B cell (primary cell): ENCODE measurements around the gene AHRR. TPM values are rescaled to one million over a fixed set of nuclear protein-coding genes. Genes with fewer than 3 reads are reported as not detected.

Experiments used
- ATAC-seq: fragments of 200-7000 bp; cut with Tn5 transposase; one replicate; pipeline ENCODE4 v1.10.0; 2021; ENCODE audit warnings: low read depth, mild to moderate bottlenecking, moderate number of reproducible peaks, moderate library complexity
- CTCF ChIA-PET: fragments of 350-600 bp; sonication (Branson Sonifier 250); formaldehyde crosslinking; loops from one replicate; lab custom pipeline; 2021; ENCODE audit warnings: antibody characterized with exemption, inconsistent platforms; lab: Charles Lee
- POLR2A ChIA-PET: fragments of 350-600 bp; sonication (Branson Sonifier 250); formaldehyde crosslinking; loops from one replicate; lab custom pipeline; 2021; ENCODE audit warnings: antibody characterized with exemption; lab: Charles Lee
- DNase-seq: peaks from one replicate; pipeline ENCODE4 v3.0.0; 2013
- H2AFZ ChIP-seq: 2 replicates; pipeline ENCODE4 v1.6.1; 2012; ENCODE audit warnings: mild to moderate bottlenecking, low read depth, low read length; ENCODE audit not compliant: insufficient read depth, poor library complexity, severe bottlenecking
- H3K27ac ChIP-seq, 2 donors: 1 replicate in 1 of 2; 2 replicates in 1 of 2; pipeline ENCODE4 v1.5.1; 2012 to 2013; ENCODE audit warnings: low read length in 2 of 2, mild to moderate bottlenecking in 2 of 2, moderate library complexity in 1 of 2
- H3K27me3 ChIP-seq, 4 experiments: fragments of 200-600 bp in 1 of 4; sonication (generic) in 1 of 4; replicated peaks in 1 of 4; 1 replicate in 2 of 4; 2 replicates in 2 of 4; pipeline versions ENCODE4 v1.6.1 to v1.7.0; 2013 to 2016; ENCODE audit warnings: low read length in 3 of 4, mild to moderate bottlenecking in 2 of 4, mixed read lengths in 1 of 4, moderate library complexity in 1 of 4; ENCODE audit not compliant: insufficient read depth in 4 of 4, control insufficient read depth in 3 of 4; ENCODE audit errors: control extremely low read depth in 1 of 4
- H3K36me3 ChIP-seq, 2 experiments: replicated peaks in 1 of 2; 1 replicate in 1 of 2; 2 replicates in 1 of 2; pipeline versions ENCODE4 v1.6.1 to v1.7.1; 2013; ENCODE audit warnings: low read length in 1 of 2; ENCODE audit not compliant: insufficient read depth in 2 of 2, control insufficient read depth in 1 of 2; ENCODE audit errors: control extremely low read depth in 1 of 2, extremely low read depth in 1 of 2
- H3K4me1 ChIP-seq, 2 donors: fragments of 200-600 bp in 1 of 2; sonication (generic) in 1 of 2; 1 replicate in 1 of 2; 2 replicates in 1 of 2; pipeline versions ENCODE4 v1.5.1 to v1.6.1; 2013 to 2017; ENCODE audit warnings: low read length in 2 of 2; ENCODE audit not compliant: control insufficient read depth in 2 of 2, insufficient read depth in 2 of 2
- H3K4me2 ChIP-seq: replicated peaks from 2 replicates; pipeline ENCODE3; 2012; ENCODE audit warnings: mild to moderate bottlenecking, low read depth, low read length; ENCODE audit not compliant: poor library complexity, severe bottlenecking
- H3K4me3 ChIP-seq, 5 experiments: fragments of 200-600 bp in 1 of 5; sonication (generic) in 1 of 5; 1 replicate in 3 of 5; 2 replicates in 2 of 5; pipeline versions ENCODE4 v1.5.1 to v1.7.0; 2011 to 2016; ENCODE audit warnings: low read length in 4 of 5, mild to moderate bottlenecking in 4 of 5, low read depth in 2 of 5, control low read depth in 1 of 5, moderate library complexity in 1 of 5; ENCODE audit not compliant: insufficient read depth in 1 of 5; ENCODE audit errors: control extremely low read depth in 1 of 5, extremely low read depth in 1 of 5
- H3K79me2 ChIP-seq: fragments of 200-600 bp; sonication (generic); one replicate; pipeline ENCODE4 v1.6.0; 2016; ENCODE audit warnings: low read length; ENCODE audit not compliant: control insufficient read depth, insufficient read depth
- H3K9ac ChIP-seq: fragments of 200-600 bp; sonication (generic); 2 replicates; pipeline ENCODE4 v1.6.1; 2017; ENCODE audit warnings: mild to moderate bottlenecking, low read length, moderate library complexity
- H3K9me3 ChIP-seq, 3 donors: one replicate each; pipeline versions ENCODE4 v1.6.1 to v1.7.1; 2013; ENCODE audit warnings: low read length in 2 of 3; ENCODE audit not compliant: control insufficient read depth in 2 of 3, insufficient read depth in 1 of 3; ENCODE audit errors: control extremely low read depth in 1 of 3
- H4K20me1 ChIP-seq: 2 replicates; pipeline ENCODE4 v1.6.0; 2012; ENCODE audit warnings: mild to moderate bottlenecking, low read length; ENCODE audit not compliant: insufficient read depth, control insufficient read depth, poor library complexity, severe bottlenecking
- H3K27ac Mint-ChIP-seq: one replicate; pipeline ENCODE4 v1.8.0; 2021; ENCODE audit warnings: mixed read lengths
- H3K27me3 Mint-ChIP-seq: one replicate; pipeline ENCODE4 v1.8.0; 2021; ENCODE audit warnings: mixed read lengths
- H3K4me1 Mint-ChIP-seq: one replicate; pipeline ENCODE4 v1.8.0; 2021; ENCODE audit warnings: mixed read lengths
- H3K4me3 Mint-ChIP-seq: one replicate; pipeline ENCODE4 v1.8.0; 2021; ENCODE audit warnings: mixed read lengths
- H3K9me3 Mint-ChIP-seq: one replicate; pipeline ENCODE4 v1.8.0; 2022; ENCODE audit warnings: mixed read lengths; ENCODE audit not compliant: insufficient read depth
- EZH2 ChIP-seq: IDR thresholded peaks from 2 replicates; pipeline ENCODE4 v1.6.1; 2012; ENCODE audit warnings: borderline replicate concordance, low read depth, mild to moderate bottlenecking, moderate library complexity, low read length; ENCODE audit not compliant: insufficient read depth, poor library complexity, severe bottlenecking
- WGBS: methylation state at CpG from one replicate; pipeline ENCODE4 v1.1.5; 2013; ENCODE audit warnings: missing lambda C conversion rate; ENCODE audit not compliant: insufficient coverage; 5-methylcytosine and 5-hydroxymethylcytosine counted together
- intact Hi-C: fragments of 100-400 bp; cut with micrococcal nuclease; formaldehyde crosslinking; loops from one replicate; pipeline ENCODE4 v1.10.0; 2022
- polyA plus RNA-seq: library from polyadenylated mRNA; depleted of rRNA; stranded (reverse); fragments of >200 nt; gene quantifications from 2 replicates; pipeline ENCODE4 v1.2.3, GENCODE V29; 2012
- total RNA-seq, 2 donors: library from RNA; stranded (reverse); fragments of 120-200 nt in 1 of 2; gene quantifications; 1 replicate in 1 of 2; 2 replicates in 1 of 2; pipeline versions ENCODE4 v1.2.3 to v1.2.4, GENCODE V29; 2013 to 2022
- TF ChIP-seq, protein P1 (sequence below): fragments of 200-600 bp; IDR thresholded peaks from one replicate; pipeline ENCODE4 v1.8.0; 2022; ENCODE audit warnings: antibody characterized with exemption, mild to moderate bottlenecking

AHRR gene
- total and polyA plus RNA-seq, 2 donors (not counting 1 experiment from before 2014, with no cell fraction given), result 0.13 to 1.7 TPM

DNA sequence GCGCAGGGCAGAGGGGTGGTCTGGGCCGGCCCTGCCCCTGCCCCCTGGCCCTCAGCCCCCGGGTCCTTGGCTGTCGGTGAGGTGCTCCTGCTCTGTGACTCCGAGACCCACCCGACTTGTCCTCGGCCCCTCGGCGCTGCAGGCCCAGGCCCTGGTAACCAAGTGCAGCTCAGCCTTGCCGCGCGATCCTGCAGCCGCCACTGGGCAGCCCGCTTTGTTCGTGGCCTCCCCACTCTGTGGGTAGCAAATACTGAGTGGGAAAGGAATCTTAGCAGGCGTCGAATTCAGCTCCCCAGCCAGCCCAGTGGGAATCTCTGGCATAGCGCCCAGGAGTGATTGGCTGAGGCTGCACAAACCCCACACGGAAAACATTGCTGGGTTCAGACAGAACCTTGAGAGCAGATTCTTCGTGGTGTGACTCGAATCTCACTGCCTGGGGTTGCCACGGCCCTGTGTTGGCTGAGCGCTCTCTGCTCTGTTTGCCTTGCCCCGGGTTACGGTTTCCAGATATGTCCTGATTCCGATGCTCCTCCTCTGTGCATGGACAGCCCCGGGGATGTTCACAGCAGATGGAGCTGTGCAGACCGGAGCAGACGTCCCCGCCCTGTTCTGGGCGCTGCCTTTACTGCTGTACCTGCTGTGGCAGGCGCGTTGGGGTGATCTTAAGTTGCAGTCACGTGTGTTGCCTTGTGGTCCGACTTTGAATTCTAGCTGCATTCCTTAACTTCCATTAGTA lies 108.1 kb downstream of the AHRR start:
- H3K4me2 ChIP-seq, result no peak overlapping the region
- H2AFZ ChIP-seq, result no peak overlapping the region
- peaks cover 0 to 3% (median 0%) of the 10 kb centered on the region in 3 donors for H3K9me3 ChIP-seq
- Mint-ChIP-seq H3K27ac (no peak overlapping the region), H3K4me1 (peaks cover 8% of the 10 kb centered on the region), H3K9me3 (no peaks in the 10 kb centered on the region), H3K4me3 (no peak overlapping the region), H3K27me3 (peaks cover 9% of the 10 kb centered on the region)
- CTCF ChIA-PET, result interaction anchor here (0.7 to 5.1 kb wide), 3 partner anchors 21 to 143 kb away, joined by 4 to 41 read pairs (median 4); no protein-coding TSS in a partner anchor
- no peak for TF ChIP-seq EZH2
- TF ChIP-seq, protein P1, sequence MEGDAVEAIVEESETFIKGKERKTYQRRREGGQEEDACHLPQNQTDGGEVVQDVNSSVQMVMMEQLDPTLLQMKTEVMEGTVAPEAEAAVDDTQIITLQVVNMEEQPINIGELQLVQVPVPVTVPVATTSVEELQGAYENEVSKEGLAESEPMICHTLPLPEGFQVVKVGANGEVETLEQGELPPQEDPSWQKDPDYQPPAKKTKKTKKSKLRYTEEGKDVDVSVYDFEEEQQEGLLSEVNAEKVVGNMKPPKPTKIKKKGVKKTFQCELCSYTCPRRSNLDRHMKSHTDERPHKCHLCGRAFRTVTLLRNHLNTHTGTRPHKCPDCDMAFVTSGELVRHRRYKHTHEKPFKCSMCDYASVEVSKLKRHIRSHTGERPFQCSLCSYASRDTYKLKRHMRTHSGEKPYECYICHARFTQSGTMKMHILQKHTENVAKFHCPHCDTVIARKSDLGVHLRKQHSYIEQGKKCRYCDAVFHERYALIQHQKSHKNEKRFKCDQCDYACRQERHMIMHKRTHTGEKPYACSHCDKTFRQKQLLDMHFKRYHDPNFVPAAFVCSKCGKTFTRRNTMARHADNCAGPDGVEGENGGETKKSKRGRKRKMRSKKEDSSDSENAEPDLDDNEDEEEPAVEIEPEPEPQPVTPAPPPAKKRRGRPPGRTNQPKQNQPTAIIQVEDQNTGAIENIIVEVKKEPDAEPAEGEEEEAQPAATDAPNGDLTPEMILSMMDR, result no peak
- no peak overlapping the region for H3K27ac ChIP-seq
- WGBS, result 94% methylated on average over 35 of the region's 35 CpGs
- no peak overlapping the region for H3K4me3 ChIP-seq
- peaks cover 4 to 5% of the 10 kb centered on the region in 2 donors for H3K4me1 ChIP-seq
- no peaks in the 10 kb centered on the region for H3K79me2 ChIP-seq
- ATAC-seq (no peak), DNase-seq (no peak)
- H3K27me3 ChIP-seq, result peaks cover 0 to 6% (median 2%) of the 10 kb centered on the region in 4 experiments
- H4K20me1 ChIP-seq, result no peaks in the 10 kb centered on the region
- intact Hi-C loops, result no loop called here
- H3K36me3 ChIP-seq, result no peaks in the 10 kb centered on the region
- H3K9ac ChIP-seq, result no peak overlapping the region
- POLR2A ChIA-PET, result no interaction called here

DNA sequence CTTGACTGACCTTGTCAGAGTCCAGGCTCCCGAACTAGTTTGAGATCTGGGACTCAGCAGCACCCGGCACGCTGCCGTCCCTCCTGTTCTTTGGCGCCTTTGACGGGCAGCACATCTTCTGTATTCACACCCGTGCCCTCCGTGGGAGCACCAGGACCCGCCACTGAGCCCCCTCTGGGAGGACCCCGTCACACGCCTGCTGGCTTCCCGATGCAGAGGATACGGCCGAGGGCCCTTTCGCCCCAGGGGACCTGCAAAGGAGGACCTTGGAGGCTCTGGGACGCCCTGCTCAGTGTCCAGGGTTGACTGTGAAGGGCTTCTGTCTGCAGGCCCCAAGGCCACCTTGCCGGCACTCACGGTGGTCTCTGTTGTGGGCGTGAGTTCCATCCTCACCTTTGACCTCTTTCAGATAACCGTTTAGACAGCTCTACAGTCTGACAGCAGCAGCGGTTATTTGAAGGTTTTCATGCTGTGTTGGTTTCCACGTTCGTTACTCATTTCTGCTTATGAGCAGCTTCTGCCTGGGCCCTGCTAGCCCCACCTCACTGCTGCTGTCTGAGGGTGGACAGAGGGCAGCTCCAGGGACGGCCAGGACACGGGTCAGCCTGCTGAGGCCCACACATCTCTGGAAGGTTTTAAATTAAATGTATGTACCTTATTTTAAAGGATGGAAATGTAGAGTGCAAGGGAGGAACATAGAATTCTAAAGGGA lies 108.9 kb downstream of the AHRR start:
- Histone ChIP-seq H3K9ac (no peak overlapping the region), H3K36me3 (no peaks in the 10 kb centered on the region), H3K4me1 (no peaks in the 10 kb centered on the region), H3K9me3 (peaks cover 0 to 3% (median 0%) of the 10 kb centered on the region in 3 donors), H3K27ac (no peak overlapping the region), H4K20me1 (no peaks in the 10 kb centered on the region), H3K4me2 (no peak overlapping the region), H2AFZ (no peak overlapping the region), H3K4me3 (no peak overlapping the region), H3K27me3 (peaks cover 0 to 8% (median 2%) of the 10 kb centered on the region in 4 experiments), H3K79me2 (no peaks in the 10 kb centered on the region)
- Mint-ChIP-seq H3K4me3 (no peak overlapping the region), H3K27me3 (peaks cover 9% of the 10 kb centered on the region), H3K9me3 (no peaks in the 10 kb centered on the region), H3K27ac (no peak overlapping the region), H3K4me1 (peaks cover 3% of the 10 kb centered on the region)
- WGBS, result 92% methylated on average over 22 of the region's 25 CpGs
- ChIA-PET CTCF (interaction anchor here (0.7 to 5.1 kb wide), 8 partner anchors 22 to 242 kb away, joined by 3 to 41 read pairs (median 5); partner anchors contain the start of gene PDCD6), POLR2A (no interaction called here)
- TF ChIP-seq, protein P1, result no peak
- TF ChIP-seq EZH2, result no peak
- intact Hi-C loops, result no loop called here
- no peak for ATAC-seq
- no peak for DNase-seq
